Islet precursor cell (in vitro differentiated cells): ENCODE data around the gene RCE1.
A peak's percentile ranks its signal among the peaks of the same experiment; 100 is the strongest.

Source experiments
- DNase-seq: peaks from one replicate; pipeline ENCODE4 v3.0.0-alpha.2; 2018

RCE1 gene

GRCh38 chr11:66857927-66858185 is 14.6 kb downstream of the RCE1 start:
- DNase-seq: no peak

GRCh38 chr11:66858186-66858938 is 15.1 kb downstream of the RCE1 start:
- DNase-seq: no peak

- DNase-seq: no peak
Measured at GRCh38 chr11:66858939-66859685, 15.9 kb downstream of the RCE1 start.

- no peak for DNase-seq
Measured at GRCh38 chr11:66859686-66860448, 16.6 kb downstream of the RCE1 start.

GRCh38 chr11:66860449-66860831 is 17.2 kb downstream of the RCE1 start:
- DNase-seq: no peak

- DNase-seq: no peak
Measured at GRCh38 chr11:66861038-66861773, 18.0 kb downstream of the RCE1 start.

- no peak for DNase-seq
Measured at GRCh38 chr11:66861774-66862558, 18.7 kb downstream of the RCE1 start.

GRCh38 chr11:66862559-66863037 is 19.4 kb downstream of the RCE1 start:
- no peak for DNase-seq

- no peak for DNase-seq
Measured at GRCh38 chr11:66863428-66864125, 20.3 kb downstream of the RCE1 start.

GRCh38 chr11:66864172-66864901 is 21.1 kb downstream of the RCE1 start:
- DNase-seq: no peak

GRCh38 chr11:66864924-66865697 is 21.9 kb downstream of the RCE1 start:
- no peak for DNase-seq

GRCh38 chr11:66866007-66866406 is 22.8 kb downstream of the RCE1 start:
- no peak for DNase-seq

GRCh38 chr11:66866511-66866986 is 23.3 kb downstream of the RCE1 start:
- DNase-seq: no peak

GRCh38 chr11:66867425-66868040 is 24.3 kb downstream of the RCE1 start:
- no peak for DNase-seq

- DNase-seq: no peak
Measured at GRCh38 chr11:66868082-66868725, 25.0 kb downstream of the RCE1 start.

- DNase-seq: peak; percentile 94
Measured at GRCh38 chr11:66868726-66869566, 25.7 kb downstream of the RCE1 start.

GRCh38 chr11:66869567-66869870 is 26.3 kb downstream of the RCE1 start:
- DNase-seq: no peak

- DNase-seq: no peak
Measured at GRCh38 chr11:66870131-66870530, 26.9 kb downstream of the RCE1 start.
